PFSK-1 (cell line): ENCODE measurements around the gene ZNF366.

Source experiments
- FOXP2 ChIP-seq: optimal IDR thresholded peaks from 2 replicates; pipeline ENCODE3; 2011; ENCODE audit warnings: borderline replicate concordance, control low read depth, inconsistent platforms; ENCODE audit not compliant: insufficient read depth; ENCODE audit errors: extremely low read length, extremely low read depth
- POLR2AphosphoS5 ChIP-seq: IDR thresholded peaks from 2 replicates; pipeline ENCODE4 v1.6.1; 2012; ENCODE audit warnings: low read depth, mild to moderate bottlenecking, control low read depth, low read length, moderate library complexity
- SIN3A ChIP-seq: IDR thresholded peaks from 2 replicates; pipeline ENCODE4 v1.6.1; 2012; ENCODE audit warnings: mild to moderate bottlenecking, low read length, moderate library complexity, borderline replicate concordance; ENCODE audit not compliant: insufficient read depth
- TAF1 ChIP-seq: IDR thresholded peaks from 2 replicates; pipeline ENCODE4 v1.6.1; 2012; ENCODE audit warnings: low read length, control low read depth, borderline replicate concordance; ENCODE audit not compliant: insufficient read depth
- TF ChIP-seq, protein P1 (sequence below), 2 experiments: IDR thresholded peaks; 2 replicates each; pipeline versions ENCODE4 v1.6.1 to v1.8.0; 2011 to 2012; ENCODE audit warnings: low read depth in 2 of 2, low read length in 2 of 2, control low read depth in 1 of 2, inconsistent platforms in 1 of 2, mild to moderate bottlenecking in 1 of 2, moderate library complexity in 1 of 2; ENCODE audit not compliant: insufficient read depth in 1 of 2

The ZNF366 gene

DNA sequence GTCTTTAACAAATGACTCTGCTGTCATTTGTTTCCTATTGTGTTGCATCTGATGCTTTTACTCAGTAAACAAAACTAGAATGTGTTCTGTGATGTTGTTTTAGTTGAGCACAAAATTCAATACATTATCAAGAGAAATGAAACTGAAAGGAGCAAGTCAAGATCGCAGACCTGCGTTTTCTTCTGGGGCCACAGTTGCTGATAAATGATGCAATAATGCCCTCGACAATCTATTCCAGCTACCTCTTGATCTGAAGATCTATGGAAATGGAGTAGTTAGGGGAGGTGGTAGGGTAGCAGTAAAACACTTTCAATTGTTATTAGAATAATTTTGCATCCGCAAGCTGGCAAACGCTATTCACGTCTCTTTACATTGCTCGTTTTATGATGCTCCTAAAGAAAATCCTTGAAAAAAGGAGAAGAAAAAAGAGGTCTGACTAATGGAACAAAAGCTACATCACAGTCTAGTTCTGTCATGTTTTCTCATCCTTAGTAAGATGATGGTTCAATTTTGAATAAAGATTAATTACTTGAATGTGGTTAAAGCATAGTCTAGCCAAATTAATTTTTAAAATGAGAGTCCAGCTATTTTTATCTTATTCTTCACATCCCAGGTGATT, 1.6 kb downstream of the ZNF366 start:
- TF ChIP-seq, protein P1, sequence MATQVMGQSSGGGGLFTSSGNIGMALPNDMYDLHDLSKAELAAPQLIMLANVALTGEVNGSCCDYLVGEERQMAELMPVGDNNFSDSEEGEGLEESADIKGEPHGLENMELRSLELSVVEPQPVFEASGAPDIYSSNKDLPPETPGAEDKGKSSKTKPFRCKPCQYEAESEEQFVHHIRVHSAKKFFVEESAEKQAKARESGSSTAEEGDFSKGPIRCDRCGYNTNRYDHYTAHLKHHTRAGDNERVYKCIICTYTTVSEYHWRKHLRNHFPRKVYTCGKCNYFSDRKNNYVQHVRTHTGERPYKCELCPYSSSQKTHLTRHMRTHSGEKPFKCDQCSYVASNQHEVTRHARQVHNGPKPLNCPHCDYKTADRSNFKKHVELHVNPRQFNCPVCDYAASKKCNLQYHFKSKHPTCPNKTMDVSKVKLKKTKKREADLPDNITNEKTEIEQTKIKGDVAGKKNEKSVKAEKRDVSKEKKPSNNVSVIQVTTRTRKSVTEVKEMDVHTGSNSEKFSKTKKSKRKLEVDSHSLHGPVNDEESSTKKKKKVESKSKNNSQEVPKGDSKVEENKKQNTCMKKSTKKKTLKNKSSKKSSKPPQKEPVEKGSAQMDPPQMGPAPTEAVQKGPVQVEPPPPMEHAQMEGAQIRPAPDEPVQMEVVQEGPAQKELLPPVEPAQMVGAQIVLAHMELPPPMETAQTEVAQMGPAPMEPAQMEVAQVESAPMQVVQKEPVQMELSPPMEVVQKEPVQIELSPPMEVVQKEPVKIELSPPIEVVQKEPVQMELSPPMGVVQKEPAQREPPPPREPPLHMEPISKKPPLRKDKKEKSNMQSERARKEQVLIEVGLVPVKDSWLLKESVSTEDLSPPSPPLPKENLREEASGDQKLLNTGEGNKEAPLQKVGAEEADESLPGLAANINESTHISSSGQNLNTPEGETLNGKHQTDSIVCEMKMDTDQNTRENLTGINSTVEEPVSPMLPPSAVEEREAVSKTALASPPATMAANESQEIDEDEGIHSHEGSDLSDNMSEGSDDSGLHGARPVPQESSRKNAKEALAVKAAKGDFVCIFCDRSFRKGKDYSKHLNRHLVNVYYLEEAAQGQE (IDR thresholded peaks at IDR 0.05; ENCODE audit: insufficient read depth in 1 of 2, low read depth in 2 of 2, low read length in 2 of 2) = no peak
- TF ChIP-seq FOXP2 (no peak), POLR2AphosphoS5 (no peak), SIN3A (no peak), TAF1 (no peak)

DNA sequence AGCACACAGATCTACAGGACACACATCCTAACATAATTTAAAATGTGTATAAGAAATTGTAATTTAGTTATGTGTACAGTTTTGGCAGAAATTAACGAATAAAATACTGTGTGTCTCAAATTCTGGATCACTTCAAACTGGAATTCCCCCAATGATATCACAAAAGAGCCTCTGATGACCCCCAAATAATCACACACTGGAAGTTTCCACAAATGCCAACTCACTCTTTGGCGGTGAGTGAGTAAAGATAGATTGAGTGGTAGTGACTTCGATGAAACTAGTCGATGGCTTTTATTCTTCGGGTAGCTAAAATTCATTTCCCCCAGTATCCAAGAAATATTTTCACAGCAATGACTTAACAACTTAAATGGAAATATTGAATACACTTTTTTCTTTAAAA, 2.2 kb downstream of the ZNF366 start:
- TF ChIP-seq, protein P1 (IDR thresholded peaks at IDR 0.05; ENCODE audit: insufficient read depth in 1 of 2, low read depth in 2 of 2, low read length in 2 of 2) = no peak
- TF ChIP-seq SIN3A = no peak
- no peak for TF ChIP-seq POLR2AphosphoS5
- no peak for TF ChIP-seq TAF1
- TF ChIP-seq FOXP2 = no peak

DNA sequence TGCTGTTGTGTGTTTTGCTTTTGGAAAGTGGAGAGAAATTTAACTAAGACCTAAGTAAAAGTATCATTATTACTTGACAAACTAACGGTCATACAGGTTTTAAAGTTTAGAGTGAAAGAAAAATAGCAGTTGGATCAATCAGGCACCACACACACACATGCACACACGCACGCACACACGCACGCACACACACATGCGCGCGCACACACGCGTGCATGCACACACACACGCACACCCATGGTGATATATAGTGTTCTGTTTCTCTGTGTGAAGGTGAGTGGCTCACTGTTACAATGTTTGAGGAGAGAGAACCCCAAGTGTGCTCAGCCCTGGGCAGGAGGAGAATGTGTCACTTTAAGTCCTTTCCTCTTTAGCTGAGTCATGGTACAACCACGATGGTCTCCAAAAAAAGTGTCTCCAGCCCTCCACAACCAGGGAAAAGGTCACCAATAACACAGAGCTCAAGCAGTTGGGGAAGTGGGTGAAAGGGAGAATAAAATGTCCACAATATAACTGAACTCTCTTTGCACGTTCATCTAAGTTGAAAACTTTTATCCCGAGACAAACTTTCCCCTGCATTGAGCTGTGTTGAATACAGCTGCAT, 3.2 kb downstream of the ZNF366 start:
- TF ChIP-seq, protein P1 (IDR thresholded peaks at IDR 0.05; ENCODE audit: insufficient read depth in 1 of 2, low read depth in 2 of 2, low read length in 2 of 2) = no peak
- no peak for TF ChIP-seq TAF1
- no peak for TF ChIP-seq SIN3A
- TF ChIP-seq FOXP2 = no peak

DNA sequence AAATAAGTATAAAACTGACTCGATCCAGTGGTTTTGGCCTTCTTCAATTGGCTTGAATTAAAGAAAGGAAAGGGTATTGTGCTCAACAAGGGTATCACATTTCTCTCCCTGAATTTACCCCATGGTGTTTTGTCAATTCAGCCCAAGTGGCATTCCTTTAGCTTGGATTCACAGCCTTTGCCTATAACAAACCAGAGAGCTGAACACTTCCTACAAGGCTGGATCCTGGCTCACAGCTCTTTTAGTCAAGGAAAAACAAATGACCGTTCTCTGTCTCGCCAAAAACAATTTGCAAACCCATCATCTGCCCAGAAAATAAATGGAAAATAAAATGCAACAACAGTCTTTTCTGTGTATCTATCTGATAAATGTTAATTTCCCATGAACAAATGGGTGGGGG, 5.7 kb downstream of the ZNF366 start:
- TF ChIP-seq, protein P1 (IDR thresholded peaks at IDR 0.05; ENCODE audit: insufficient read depth in 1 of 2, low read depth in 2 of 2, low read length in 2 of 2) = no peak
- TF ChIP-seq SIN3A = no peak

DNA sequence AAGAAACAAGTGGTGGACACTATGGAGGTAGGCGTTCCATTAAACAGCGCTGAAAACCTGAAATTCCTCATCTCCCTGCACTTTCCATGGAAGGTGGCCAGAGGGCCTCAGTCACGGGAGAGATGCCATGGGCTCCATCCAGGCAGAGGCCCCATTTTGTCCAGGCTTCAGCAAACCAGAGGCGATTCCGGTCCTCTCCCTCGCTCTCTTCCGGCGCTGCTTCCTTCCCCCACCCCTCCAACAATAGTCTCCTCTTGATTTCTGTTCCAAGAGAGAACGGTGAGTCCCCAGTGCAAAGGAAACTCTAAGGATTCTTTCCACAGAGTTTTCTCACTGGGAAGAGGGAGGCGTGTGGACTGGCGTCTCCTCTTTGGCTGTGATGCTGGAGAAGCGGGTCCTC, 7.5 kb downstream of the ZNF366 start:
- TF ChIP-seq, protein P1 (IDR thresholded peaks at IDR 0.05; ENCODE audit: insufficient read depth in 1 of 2, low read depth in 2 of 2, low read length in 2 of 2) = no peak
- no peak for TF ChIP-seq POLR2AphosphoS5
- no peak for TF ChIP-seq TAF1
- TF ChIP-seq SIN3A = no peak
- TF ChIP-seq FOXP2 = no peak
